ENCODE results near the gene CHRD. TPM values are rescaled to one million over a fixed set of nuclear protein-coding genes. Genes with fewer than 3 reads are reported as not detected.

The CHRD gene
- polyA plus RNA-seq, 1 of the 3 experiments (the other 2 are of a cell fraction): 0.95 TPM

- H3K27me3 ChIP-seq (ENCODE audit: insufficient read depth): no peaks in the 10 kb centered on the region
- no peaks in the 10 kb centered on the region for H3K36me3 ChIP-seq (replicated peaks in 1 of 2; ENCODE audit: control insufficient read depth in 1 of 2, insufficient read depth in 2 of 2, low read length in 1 of 2)
- H3K4me1 ChIP-seq (ENCODE audit: control insufficient read depth in 1 of 2, insufficient read depth in 2 of 2, low read depth in 1 of 2, low read length in 1 of 2): no peaks in the 10 kb centered on the region; a peak in 1 of 4 replicates
- H3K79me2 ChIP-seq (ENCODE audit: insufficient read depth): no peaks in the 10 kb centered on the region
- ChIA-PET POLR2A (no interaction called here), CTCF (interaction anchor here (0.8 to 7.0 kb wide), 8 partner anchors 10 to 122 kb away, joined by 3 to 73 read pairs (median 5); no protein-coding TSS in a partner anchor)
- no peak overlapping the region for H3K4me2 ChIP-seq
- H3F3A ChIP-seq (replicated peaks; ENCODE audit: insufficient read depth): no peaks in the 10 kb centered on the region
- H3K27ac ChIP-seq (ENCODE audit: low read depth in 2 of 2, low read length in 1 of 2): no peak overlapping the region
- no peaks in the 10 kb centered on the region for H3K9me2 ChIP-seq
- H2AFZ ChIP-seq (ENCODE audit: low read depth): no peak overlapping the region
- H3K9ac ChIP-seq: no peak overlapping the region
- no peaks in the 10 kb centered on the region for H3K9me3 ChIP-seq
- TF ChIP-seq RFX5 (IDR thresholded peaks at IDR 0.05; ENCODE audit: low read length): no peak
- TF ChIP-seq FOSL2 (IDR thresholded peaks at IDR 0.05; ENCODE audit: borderline replicate concordance, low read depth): no peak
- no peak for TF ChIP-seq GATA2 (CRISPR knock-in tag; IDR thresholded peaks at IDR 0.05)
- TF ChIP-seq RXRA (IDR thresholded peaks at IDR 0.05; ENCODE audit: borderline replicate concordance, low read depth): no peak
- no peak for TF ChIP-seq TAF1 (IDR thresholded peaks at IDR 0.05; ENCODE audit: borderline replicate concordance, low read depth, low read length)
- no peak for TF ChIP-seq FOXM1 (IDR thresholded peaks at IDR 0.05; ENCODE audit: low read depth)
- no peak for TF ChIP-seq SMC3 (IDR thresholded peaks at IDR 0.05; ENCODE audit: low read depth, low read length)
- no peak for TF ChIP-seq ELF1 (IDR thresholded peaks at IDR 0.05)
- TF ChIP-seq RAD21 (IDR thresholded peaks at IDR 0.05; ENCODE audit: low read length): no peak
- no peak for TF ChIP-seq ZBTB33 (IDR thresholded peaks at IDR 0.05; ENCODE audit: borderline replicate concordance, low read depth)
- no peak for TF ChIP-seq MEF2A (IDR thresholded peaks at IDR 0.05; ENCODE audit: borderline replicate concordance, low read depth)
- TF ChIP-seq RCOR1 (IDR thresholded peaks at IDR 0.05; ENCODE audit: low read length): no peak
- TF ChIP-seq MAX (IDR thresholded peaks at IDR 0.05; ENCODE audit: low read depth): no peak
- no peak for TF ChIP-seq CHD2 (IDR thresholded peaks at IDR 0.05; ENCODE audit: low read length, partially characterized antibody)
- TF ChIP-seq EP300 (IDR thresholded peaks at IDR 0.05; ENCODE audit: borderline replicate concordance in 1 of 2, low read depth in 1 of 2, low read length in 1 of 2): no peak
- no peak for TF ChIP-seq NFIC (IDR thresholded peaks at IDR 0.05; ENCODE audit: borderline replicate concordance)
- no peak overlapping the region for H3K4me3 ChIP-seq (ENCODE audit: low read depth in 2 of 2, low read length in 1 of 2)
- no peaks in the 10 kb centered on the region for H4K20me1 ChIP-seq (ENCODE audit: insufficient read depth)
- DNase-seq: no peak
- WGBS (ENCODE audit: low lambda C conversion rate): 84% methylated on average over 5 of the region's 5 CpGs
Measured at GRCh38 chr3:184419171-184419570, 39.3 kb downstream of the CHRD start.

- Histone ChIP-seq H3K27me3 (ENCODE audit: insufficient read depth) (no peaks in the 10 kb centered on the region), H3F3A (replicated peaks; ENCODE audit: insufficient read depth) (no peaks in the 10 kb centered on the region), H3K27ac (ENCODE audit: low read depth in 2 of 2, low read length in 1 of 2) (no peak overlapping the region), H3K9me2 (no peaks in the 10 kb centered on the region), H3K4me2 (no peak overlapping the region), H3K4me1 (ENCODE audit: control insufficient read depth in 1 of 2, insufficient read depth in 2 of 2, low read depth in 1 of 2, low read length in 1 of 2) (no peaks in the 10 kb centered on the region), H3K79me2 (ENCODE audit: insufficient read depth) (no peaks in the 10 kb centered on the region), H3K36me3 (replicated peaks in 1 of 2; ENCODE audit: control insufficient read depth in 1 of 2, insufficient read depth in 2 of 2, low read length in 1 of 2) (no peaks in the 10 kb centered on the region), H3K9ac (no peak overlapping the region), H4K20me1 (ENCODE audit: insufficient read depth) (no peaks in the 10 kb centered on the region), H2AFZ (ENCODE audit: low read depth) (no peak overlapping the region), H3K9me3 (no peaks in the 10 kb centered on the region), H3K4me3 (ENCODE audit: low read depth in 2 of 2, low read length in 1 of 2) (no peak overlapping the region)
- ChIA-PET CTCF (interaction anchor here (0.6 to 4.2 kb wide), 5 partner anchors 45 to 138 kb away, joined by 3 to 19 read pairs (median 3); partner anchors contain the start of gene EPHB3), POLR2A (no interaction called here)
- TF ChIP-seq GABPA (IDR thresholded peaks at IDR 0.05; ENCODE audit: low read depth) (no peak), NRF1 (IDR thresholded peaks at IDR 0.05; ENCODE audit: low read depth, low read length) (no peak)
- WGBS (ENCODE audit: low lambda C conversion rate): 45% methylated on average over 3 of the region's 3 CpGs
- no peak for DNase-seq
Measured at GRCh38 chr3:184423561-184423960, 43.7 kb downstream of the CHRD start.
